Activated T-cell treated with anti-CD3 and anti-CD28 coated beads, Interleukin-2, amount 50 U/mL, for 48 hours (primary cell): ENCODE measurements around the gene RFXANK.
"Not testable (repeated sequence)": the region's sequence is repeated elsewhere in the genome, so short reads cannot be mapped to it uniquely, and the experiment has no call there.

Source experiments
- DNase-seq, 2 experiments: peaks; one replicate each; pipeline ENCODE4 v3.0.0-alpha.2; 2020

The RFXANK gene, protein sequence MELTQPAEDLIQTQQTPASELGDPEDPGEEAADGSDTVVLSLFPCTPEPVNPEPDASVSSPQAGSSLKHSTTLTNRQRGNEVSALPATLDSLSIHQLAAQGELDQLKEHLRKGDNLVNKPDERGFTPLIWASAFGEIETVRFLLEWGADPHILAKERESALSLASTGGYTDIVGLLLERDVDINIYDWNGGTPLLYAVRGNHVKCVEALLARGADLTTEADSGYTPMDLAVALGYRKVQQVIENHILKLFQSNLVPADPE

DNA sequence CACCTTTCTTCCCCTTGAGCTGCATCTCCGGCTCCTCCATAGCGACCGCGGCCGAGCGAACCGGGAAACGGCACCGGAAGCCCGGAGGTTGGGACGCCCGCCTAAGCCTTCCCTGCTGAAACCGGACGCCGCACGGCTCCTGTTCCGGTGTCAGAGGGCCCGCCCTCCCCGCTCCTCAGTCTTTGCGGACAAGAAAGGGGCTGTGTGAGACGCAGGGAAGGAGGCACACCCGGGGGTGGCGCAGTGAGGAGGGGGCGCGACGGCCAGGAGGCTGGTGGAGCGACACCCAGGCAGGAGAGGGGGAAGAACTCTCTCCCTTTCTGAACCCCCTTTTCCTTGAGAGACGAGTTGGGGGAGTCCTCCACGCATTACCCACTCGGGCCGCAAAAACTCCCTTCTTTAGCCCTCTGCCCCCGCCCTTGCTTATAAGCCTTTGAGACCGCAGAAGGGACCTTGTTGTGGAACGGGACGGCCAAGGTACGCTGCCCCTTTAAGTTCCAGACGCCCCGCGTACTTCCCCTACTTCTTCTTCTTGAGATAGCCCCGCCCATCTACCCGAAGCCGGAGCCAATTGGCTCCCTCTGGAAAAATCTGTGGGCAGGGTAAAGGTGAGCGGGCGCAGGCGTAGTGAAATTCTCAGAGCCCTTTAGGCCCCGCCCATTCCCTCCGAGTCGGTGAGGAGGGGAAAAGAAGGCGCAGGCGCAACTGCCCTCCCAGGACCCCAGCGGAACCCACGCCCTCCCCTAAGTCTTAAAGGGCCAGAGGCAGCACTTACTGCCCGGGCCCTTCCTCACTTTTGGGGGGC lies at the start of gene RFXANK, which contains the start of gene BORCS8:
Gene RFXANK (plus strand): TSS at position 181 of the 805 bp plus-strand sequence. CDS start 1,689 bp downstream, outside the sequence.
Gene BORCS8 (minus strand): TSS at position 75 of the 805 bp plus-strand sequence. CDS start 35 bp downstream, at position 40.
- peak; percentile 98 for DNase-seq

DNA sequence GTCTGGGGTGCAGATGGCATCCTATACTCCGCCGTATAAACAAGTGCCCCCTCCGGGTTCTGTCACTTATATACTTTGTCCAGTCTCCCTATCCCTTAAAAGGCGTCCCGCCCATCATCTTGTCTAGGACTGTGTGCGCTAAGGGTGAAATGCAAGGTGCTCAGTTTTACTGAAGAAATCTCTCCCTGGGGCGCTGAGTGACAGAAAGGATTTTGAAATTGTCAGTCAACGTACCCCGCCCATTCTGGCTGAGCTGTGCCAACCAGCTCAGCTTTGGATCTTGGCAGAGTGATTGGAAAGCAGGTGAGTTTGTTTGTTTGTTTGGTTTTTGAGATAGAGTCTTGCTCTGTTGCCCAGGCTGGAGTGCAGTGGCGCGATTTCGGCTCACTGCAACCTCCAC lies 49.7 kb upstream of the RFXANK start:
- no peak for DNase-seq

DNA sequence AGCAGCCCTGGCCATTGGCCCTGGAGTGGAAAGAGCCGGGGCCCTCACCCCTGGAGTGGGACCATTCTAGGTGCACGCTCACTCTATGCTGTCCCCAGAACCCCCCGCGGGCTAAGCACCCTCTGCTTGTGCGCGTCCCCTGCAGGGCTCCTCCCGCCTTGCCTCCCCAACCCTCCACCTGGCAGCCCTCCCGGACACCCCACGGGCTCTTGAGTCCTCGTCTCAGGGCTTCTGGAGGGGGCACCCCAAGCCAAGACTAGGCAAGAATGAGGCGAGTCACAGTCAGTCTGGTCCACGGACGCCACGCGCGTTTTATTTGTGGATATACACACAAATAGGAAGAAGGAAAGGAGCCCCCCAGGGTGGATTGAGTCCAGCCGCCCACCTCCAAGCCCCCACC lies 46.8 kb upstream of the RFXANK start:
- no peak for DNase-seq

DNA sequence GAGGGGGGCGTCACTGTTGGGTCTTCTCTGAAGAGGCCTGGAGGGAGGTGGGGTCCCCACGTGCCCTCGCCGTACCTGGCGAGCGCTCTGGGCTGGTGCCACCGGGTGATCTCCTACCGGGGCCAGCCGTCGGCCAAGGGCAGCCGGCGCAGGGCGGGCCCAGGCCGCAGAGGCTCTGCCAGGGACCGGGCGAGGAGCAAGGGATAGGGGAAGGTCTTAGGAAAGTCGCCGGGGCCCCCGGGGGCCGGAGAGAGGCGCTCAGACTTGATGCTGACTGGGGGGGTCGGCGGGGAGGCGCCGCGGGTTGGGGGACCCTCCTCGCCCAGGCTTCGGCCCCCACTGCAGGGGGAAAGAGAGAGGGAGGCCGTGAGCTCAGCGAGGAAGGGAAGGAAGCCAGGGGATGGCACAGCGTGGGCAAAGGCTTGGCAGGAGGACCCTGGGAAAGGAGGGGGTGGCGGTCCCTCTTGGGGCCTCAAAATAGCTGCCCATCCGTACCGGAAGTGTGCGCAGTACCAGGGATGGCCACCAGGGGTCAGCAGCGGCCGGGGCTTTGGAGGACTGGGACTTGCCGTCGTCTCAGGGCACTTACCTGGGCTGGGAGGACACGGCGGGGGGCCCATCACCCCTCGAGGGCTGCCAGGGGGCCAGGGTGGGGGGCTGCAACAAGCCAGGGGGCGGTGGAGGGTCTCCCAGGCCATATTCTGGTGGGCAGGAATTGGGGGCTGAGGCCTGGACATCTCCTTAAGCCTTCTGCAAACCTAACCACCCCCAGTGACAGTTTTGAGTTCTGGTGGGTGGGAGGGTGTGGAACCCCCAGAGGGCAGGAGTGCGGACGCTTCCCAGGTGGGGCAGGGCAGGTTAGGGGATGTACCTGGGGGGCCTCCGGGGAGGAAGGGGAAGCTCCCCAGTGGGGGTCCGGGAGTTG lies 46.1 kb upstream of the RFXANK start:
- peak; percentile 95 to 99 for DNase-seq

DNA sequence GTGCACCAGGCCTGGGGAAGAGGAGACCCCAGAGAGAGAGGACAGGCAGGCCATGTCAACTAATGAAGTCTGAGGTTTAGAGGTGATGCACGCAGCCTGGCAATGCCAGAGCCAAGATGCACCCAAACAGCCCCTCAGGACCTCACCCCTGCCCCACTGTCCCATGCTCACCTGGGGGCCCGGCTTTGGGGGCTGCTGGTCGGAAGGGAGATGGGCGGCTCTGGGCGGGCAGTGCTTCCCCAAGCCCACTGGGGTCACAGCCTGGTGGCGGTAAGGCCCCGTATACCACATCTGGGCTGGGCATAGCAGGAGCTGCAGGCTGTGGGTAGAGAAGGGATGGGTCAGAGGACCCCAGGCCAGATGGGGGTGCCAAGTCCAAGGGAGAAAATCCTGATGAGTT lies 45.2 kb upstream of the RFXANK start:
- DNase-seq, result no peak

DNA sequence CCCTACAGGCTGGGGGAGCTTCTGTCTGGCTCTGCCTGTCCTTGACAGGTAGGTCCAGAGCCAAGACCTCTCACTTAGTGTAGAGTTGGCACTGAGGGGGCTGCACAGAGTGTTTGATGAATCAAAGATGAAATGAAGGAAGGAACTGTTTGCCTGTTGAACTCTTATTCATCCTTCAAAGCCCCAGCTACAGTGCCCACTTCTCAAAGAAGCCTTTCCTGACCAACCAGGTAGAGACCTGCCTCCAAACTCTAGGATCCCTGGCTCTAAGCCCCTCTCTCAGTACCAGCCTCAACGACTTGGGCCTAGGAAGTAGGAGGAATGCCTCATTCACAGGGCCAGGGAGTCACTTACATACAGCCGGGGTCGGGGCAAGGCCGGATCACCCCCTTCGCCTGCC lies 44.7 kb upstream of the RFXANK start:
- no peak for DNase-seq

DNA sequence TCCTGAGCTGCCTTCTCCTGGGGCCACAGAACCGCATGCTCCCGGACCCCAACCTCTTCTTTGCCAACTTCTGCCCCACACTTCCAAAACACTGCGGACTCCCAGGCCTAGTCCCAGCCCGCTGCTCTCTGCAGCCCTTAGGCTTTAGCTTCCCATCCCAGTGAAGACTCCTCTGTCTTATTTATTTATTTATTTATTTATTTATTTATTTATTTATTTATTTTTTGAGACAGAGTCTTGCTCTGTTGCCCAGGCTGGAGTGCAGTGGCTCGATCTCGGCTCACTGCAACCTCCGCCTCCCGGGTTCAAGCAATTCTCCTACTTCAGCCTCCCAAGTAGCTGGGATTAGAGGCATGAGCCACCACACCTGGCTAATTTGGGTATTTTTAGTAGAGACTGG lies 43.6 kb upstream of the RFXANK start:
- not testable (repeated sequence) for DNase-seq

DNA sequence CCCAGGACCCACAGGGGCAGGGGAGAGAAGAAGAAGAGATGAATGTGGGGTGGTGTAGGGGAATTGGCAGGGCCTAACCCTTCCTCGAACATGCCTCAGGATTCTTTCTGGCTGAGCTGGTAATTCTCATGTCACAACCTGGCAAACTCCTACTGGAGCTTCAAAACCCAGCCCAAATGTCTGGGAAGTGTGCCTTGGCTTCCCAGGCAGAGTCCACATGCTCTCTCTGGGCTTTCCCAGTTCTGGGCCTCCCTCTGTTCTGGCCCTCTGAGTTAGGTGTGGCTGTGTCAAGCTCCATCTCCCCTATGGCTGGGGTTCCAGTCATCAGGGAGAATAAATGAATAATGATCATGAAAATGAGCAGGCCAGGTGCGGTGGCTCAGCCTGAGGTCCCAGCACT lies 42.6 kb upstream of the RFXANK start:
- no peak for DNase-seq

DNA sequence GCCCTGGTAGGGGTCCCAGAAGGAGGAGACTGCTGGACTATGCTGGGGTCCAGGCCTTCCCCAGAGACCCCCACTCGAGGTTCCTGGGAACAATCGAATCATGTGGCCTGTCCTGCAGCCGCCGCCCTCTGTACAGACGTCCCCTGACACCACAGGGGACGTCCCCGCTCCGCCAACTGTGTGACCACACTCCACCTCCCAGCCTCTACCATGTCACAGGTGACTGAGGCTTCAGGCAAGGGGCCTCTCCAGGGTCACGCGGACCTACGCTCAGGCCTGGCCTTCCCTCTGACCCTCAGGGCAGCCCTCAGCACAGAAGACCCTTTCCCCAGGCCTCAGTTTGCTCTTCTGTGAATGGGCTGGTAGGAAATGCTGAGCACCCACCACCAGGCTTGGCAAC lies 40.6 kb upstream of the RFXANK start:
- DNase-seq, result no peak

DNA sequence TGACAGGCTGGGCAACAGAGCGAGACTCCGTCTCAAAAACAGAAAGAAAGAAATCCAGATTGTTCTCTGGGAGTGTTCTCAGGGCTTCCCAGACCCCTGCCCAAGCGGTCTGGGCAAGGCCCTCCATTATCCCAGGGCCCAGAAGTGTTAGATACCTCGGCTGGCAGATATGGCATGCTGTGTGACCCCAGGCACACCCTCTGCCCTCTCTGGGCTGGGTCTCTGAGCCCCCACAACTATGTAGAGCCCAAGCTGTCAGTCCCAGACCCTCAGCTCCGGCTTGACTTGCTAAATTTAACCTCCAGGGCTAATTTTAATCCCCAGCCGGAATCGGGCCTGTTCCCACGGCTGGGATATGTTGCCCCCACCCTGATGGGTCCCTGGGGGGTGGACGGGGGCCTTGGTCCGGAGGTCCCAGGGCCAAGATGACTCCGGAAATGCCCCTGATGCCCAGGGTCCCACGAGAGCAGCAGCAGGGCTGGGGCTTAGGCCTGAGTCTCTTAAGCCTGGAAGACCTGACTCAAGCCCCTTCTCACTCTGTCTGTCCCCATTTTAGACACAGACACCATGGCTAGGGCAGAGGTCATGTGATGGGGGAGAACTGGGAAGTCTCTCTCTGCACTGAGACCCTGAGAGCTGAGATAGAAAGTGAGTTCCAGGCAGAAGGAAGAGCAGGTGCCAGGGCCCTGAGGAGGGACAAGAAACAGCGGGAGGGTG lies 39.2 kb upstream of the RFXANK start:
- no peak for DNase-seq

DNA sequence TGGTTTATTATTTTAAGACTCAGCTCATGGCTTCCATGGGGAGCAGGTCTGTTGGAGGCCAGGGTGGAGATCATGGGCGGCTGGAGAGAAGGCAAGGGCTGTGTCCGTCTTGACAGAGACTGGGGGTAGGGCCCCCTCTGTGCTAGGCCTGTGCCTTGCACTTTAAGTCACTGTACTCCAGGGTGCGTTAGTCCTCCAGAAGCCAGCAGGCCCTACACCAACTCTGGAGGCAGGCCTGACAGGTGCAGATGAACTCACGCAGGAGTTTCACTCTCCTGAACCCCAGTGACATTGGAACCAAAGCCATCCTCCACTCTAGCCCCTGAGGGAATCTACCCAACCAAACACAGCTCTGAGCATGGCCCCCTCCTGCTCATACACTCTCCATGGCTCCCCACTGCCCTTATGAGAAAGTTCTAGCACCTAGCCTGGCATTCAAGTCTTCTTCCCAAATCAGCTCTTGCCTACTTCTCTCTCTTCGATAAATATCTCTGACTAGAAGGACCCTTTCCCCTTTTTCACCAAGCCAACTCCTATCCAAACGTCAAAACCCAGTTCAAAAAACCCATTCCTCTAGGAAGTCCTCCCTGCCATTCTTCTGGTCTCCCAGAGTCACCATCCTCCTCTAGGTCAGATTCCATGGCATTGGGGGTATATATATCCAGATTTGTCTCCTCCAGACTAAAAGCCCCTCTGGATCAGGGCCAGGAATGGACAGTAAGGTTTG lies 37.1 kb upstream of the RFXANK start:
- no peak for DNase-seq

DNA sequence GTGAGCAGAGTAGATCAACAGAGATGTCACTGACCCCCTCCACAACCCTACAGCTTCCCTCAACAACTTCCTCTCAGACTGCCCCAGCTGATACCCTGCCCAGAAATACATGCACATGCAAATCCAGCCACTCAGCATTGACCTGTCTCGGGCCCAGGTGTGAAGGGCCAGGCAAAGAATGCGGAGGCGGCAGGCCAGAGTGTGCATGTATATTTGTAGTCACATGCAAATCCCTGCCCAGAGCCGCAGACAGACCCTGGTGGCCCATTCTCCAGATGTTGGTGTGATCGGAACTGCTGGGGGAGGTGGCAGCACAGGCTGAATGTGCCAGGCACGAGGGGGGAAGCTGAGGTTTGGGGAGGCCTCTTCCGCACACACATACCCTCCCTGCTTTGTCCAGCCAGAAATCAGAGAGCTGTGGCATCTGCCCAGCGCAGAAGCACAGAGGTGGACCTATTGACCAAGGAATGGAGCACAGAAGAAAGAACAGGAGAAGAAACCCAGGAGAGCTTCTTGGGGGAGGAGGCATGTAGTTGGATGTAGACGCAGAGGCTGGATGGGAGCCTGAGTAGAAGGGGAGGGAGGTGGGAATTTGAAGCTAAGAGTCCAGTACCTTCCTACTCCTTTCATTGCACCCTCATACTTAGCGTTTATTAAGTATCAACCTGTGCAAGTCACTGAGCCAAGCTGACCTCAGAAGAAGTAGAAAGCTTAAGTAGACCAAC lies 36.4 kb upstream of the RFXANK start:
- no peak for DNase-seq

DNA sequence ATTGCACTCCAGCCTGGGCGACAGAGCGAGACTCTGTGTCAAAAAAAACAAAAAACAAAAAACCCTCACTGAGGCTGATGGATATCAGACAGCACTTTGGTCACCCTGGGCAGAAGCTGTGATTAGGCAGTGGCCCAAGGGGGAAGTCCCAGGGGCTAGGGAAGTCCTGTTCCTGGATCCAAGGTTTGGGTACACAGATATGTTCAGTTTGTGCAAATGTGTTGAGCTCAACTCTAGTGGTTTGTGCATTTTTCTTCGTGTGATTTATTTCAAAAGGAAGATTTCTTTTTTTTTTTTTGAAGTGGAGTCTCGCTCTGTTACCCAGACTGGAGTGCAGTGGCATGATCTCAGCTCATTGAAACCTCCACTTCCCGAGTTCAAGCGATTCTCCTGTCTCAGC lies 34.2 kb upstream of the RFXANK start:
- no peak for DNase-seq

DNA sequence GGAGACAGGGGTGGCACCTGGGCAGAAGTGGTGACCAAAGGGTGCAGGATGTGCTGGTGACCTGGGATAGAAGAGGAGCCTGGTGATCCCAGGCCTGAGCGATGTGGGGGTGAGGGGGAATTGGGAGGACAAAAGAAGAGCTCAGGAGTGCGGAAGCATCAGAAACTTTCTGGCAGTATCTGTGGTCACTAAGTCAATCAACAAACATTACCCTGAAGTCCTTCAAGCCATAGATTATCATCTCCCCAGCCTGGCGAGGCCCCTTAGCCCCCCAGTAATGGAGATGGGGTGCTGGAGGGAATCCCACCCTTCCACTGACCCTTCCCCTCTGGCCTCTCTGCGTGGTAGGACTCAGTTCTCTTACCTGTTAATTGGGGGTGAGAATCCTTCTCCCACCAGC lies 32.5 kb upstream of the RFXANK start:
- DNase-seq, result no peak

DNA sequence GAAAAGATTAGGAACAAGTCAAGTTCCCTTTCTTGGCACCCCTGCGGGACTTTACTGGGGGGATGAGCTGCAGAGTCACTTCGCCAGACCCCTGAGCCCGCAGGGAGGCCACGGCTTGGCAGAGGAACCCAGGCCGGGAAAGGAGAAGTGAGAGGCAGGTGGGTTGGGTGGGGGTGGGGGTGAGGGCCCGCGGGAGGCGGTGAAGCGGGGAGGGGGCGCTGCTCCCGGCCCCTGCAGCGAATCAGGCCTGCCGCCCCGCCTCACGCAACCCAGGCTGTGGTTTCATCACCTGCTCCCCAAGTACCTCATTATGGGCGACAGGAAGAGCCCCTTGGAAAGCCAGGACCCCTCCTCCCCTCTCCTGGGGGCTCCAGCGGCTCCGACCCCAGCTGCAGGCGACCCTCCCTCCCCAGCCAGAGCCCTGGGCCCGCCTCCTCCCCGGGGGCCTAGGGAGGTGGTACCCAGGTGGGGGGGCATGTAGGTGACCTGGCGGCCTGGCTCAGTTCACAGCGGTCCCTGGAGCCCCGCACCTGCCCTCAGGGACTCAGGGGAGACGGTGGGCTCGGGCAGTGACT lies 31.5 kb upstream of the RFXANK start:
- no peak for DNase-seq

DNA sequence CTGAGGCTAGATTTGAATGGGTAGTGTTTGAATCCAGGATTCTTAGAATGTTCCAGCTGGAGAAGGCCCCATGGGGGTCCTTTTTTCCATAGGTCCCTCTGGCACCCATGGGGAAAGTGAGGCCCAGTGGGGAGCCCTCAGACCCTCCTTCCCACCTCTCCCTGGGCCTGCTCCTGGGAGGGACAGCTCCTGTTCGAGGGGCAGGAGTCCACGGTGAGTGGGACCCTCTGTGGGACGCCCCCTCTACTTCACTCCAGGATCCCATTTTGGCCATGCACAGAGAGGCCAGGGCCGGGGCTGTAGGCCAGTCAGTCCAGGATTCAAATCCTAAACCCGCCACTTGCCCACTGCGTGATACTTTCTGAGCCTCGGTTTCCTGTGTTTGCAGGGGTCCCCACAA lies 29.6 kb upstream of the RFXANK start:
- no peak for DNase-seq

DNA sequence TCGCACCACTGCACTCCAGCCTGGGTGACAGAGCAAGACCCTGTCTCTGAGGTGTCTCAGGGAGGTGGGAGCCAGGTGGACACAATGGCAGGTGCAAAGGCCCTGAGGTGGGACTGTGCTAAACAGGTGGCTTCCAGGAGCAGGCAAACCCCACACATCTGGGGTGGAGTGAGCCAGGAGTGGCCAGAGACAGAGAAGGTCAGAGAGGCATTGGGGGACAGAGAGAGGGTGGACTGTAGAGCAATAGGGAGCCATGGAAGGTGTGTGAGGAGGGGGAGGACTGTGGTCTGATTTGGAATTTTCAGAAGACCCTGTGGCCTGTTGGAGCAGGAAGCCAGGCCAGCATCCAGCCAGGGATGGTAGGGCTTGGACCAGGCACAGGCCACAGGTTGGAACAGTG lies 26.7 kb upstream of the RFXANK start:
- no peak for DNase-seq

DNA sequence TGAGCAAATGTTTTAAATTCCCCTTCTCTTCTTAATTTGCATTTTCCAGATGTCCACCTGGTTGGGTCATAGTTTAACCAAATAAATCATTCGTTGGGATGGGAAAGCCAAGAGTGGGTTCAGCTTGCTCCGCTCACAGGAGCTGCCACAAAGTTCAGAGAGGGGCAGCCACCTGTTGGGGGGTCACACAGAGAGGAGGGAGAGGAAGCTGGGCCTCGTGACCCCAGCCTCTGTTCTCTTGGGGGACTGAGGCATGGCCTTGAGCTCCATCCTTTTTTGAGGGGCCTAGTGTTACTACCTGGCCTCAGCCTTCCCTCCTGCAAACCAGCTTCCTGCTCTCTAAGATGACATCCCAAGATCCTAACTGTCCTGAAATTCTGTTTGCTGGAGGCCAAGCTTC lies 24.4 kb upstream of the RFXANK start:
- no peak for DNase-seq

DNA sequence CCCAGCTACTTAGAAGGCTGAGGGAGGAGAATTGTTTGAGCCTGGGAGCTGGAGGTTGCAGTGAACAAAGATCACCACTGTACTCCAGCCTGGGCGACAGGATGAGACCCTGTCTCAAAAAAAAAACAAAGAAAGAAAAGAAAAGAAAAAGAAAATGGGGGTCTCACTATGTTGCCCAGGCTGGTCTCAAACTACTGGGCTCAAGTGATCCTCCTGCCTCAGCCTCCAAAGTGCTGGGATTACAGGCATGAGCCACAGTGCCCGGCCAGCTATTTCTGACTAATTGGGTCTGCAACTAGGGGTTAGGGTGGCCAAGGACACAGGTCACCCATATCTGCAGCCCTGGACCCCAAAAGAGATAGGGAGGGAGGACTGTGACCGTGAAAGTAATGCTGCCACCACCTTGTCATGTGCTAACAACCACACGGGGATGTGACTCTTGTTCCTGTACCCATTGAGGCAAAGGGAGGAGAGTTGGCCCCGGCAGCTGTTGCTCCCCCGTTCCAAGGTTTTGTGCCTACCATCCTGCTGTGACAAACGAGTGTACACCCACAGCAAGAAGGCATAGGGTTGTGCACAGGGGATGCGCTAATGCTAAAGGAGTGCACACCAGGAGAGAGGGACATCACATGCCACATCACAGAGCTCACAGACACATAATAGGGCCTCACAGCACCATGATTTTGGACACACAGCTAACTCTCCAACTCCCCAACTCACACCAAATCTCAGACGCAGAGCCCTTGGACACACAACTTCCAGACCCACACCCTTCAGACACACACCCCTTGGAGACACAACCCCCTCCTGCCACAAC lies 22.6 kb upstream of the RFXANK start:
- DNase-seq, result no peak
